ENCODE results near the gene KCNJ16.

The KCNJ16 gene

DNA sequence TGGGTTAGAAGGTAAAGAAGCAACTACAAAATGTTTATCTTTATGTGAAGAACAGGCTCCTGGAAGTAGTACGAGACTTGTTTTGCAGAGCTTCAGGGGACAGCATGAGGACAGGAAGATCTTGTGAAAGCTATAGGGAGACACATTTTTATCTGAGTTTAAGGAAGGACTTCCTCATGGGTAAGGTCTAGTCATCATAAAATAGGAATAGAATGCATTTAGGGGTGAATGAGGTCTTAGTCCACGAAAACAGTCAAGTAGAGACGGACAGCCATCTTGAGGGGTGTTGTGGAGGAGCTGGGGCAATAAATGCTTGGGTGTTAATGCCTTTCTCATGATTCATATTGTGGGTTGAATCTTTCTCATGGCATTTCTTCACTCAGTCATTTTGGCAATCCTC, 24.3 kb downstream of the KCNJ16 start:
- DNase-seq, result no peak

DNA sequence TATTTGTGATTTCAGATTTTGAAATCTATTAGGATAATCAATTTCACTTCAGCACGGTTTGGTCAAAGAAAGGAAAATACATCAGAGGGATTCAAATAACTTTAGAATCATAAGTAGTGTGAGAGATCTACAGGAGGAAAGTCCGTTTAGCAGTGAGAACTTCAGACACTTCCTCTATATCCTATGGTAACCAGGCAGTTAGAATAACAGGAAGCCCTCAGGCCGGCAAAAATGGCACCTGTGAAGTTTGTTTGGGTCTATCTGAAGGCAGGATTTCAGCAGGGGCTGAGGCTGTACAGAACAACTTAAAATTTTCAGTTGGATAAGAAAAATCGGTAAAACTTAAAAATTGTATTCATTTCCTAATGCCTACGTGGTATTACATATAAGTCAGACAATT, 24.9 kb downstream of the KCNJ16 start:
- DNase-seq, result no peak

- DNase-seq, result no peak
Observed at GRCh38 chr17:70100983-70101382, 26.0 kb downstream of the KCNJ16 start.

DNA sequence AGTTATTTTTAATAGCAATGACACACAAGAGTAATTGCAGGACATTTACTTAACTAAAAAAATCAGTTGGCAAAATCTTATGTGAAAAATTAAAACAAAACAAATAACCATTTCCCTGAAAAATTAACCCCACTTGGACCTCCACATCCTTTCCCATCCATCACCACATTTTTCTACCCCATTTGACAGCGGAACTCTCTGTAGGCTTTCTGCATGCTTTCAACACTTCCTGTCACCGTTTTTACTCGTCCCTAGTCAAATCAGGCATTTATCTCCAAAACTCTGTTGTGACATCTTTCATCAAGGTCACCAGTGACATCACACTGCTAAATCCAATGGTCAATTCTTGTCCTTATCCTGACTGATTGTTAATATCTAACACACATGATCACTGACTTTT, 27.5 kb downstream of the KCNJ16 start:
- no peak for DNase-seq

DNA sequence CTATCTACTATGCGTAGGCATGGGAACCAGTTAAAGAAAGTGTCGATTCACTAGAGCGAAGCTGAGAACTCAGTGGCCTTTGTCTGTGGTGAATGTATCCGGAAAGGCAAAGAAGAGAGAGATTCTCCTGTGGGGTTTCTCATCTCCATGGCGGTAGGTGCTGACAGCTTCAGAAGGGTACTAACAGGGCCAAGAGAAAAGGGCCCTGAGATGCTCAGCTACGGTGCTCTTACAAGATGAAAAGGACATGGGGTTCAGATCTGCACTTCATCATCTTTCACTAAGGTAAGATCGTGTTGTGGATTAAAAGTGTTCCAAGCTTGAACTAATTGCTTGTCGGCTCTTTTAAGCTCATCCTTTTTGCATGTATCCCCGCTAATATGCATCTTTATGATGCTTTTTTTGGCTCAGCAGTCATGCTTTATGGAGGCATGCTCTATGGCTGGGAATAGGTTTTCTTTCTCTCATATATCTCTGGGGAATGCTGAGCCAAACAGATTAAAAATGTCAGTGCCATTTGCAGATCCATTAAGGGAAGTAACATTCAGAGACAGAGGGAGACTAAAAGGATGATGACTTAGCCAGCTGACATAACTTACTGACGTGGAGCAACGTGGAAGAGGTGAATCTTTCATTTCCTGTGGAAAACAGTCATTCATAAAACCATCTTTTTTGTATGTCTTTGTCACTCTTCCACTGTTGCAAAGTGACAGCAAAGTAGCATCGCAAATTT, 29.9 kb downstream of the KCNJ16 start:
- no peak for DNase-seq

- DNase-seq, result no peak
Observed at GRCh38 chr17:70105641-70106040, 30.6 kb downstream of the KCNJ16 start.

DNA sequence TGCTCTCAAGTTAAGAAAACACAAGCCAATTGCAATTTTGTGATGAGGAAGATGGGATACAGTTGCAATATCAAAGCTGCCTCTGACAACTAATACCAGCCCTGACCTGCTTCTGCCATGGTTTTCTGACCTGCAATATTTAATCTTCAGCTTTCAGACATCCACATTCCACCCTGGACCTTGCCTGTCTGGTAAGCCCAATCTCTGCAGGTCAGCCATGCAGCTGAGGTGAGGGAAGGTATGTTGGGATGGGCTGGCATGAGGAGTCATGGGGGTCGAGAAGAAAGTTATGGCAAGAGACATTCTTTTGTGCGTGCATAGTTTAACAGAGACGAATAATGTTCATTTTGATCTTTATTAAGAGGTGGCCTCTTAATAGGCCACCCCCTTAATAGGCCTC, 31.5 kb downstream of the KCNJ16 start:
- DNase-seq, result no peak

DNA sequence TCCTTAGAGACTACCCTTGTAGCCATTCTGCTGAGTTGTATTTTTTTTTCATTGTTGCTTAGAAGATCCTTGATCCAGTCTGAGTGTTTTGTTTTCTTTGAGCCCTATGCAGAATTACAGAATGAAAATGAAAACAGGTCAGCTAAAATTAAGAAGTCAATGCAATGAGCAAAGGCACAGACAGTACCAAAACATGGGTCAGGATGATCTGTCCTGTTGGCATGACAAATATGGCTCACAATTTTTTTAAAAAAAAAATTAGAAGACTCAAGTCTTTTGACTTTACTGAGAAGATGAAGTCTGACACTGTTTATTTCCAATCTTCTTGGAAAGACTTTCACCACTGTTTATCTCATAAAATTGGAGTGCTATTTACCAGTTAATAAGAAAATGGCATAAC, 32.4 kb downstream of the KCNJ16 start:
- no peak for DNase-seq

- no peak for DNase-seq
Observed at GRCh38 chr17:70107904-70108565, 33.0 kb downstream of the KCNJ16 start.

GRCh38 chr17:70109497-70109896, 34.5 kb downstream of the KCNJ16 start:
- DNase-seq, result no peak

- no peak for DNase-seq
Observed at GRCh38 chr17:70110443-70110880, 35.4 kb downstream of the KCNJ16 start.

DNA sequence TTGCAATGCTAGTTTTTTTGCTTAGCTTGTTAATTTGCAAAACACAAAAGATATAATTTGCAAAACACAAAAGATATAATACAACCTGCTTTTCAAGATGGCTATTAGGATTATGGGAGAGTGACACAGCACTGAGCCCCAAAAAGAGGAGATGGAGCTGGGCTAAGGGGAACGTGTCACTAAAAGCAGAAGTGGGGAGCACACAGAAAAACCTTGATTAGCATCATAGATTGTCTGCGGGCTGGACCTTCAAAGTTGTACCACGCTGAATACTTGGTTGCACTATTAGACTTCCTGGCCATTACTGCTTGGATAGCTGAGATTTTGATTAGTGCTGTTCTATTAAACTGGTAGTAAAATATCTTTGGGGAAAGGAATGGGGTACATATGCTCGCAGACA, 36.2 kb downstream of the KCNJ16 start:
- DNase-seq, result no peak

DNA sequence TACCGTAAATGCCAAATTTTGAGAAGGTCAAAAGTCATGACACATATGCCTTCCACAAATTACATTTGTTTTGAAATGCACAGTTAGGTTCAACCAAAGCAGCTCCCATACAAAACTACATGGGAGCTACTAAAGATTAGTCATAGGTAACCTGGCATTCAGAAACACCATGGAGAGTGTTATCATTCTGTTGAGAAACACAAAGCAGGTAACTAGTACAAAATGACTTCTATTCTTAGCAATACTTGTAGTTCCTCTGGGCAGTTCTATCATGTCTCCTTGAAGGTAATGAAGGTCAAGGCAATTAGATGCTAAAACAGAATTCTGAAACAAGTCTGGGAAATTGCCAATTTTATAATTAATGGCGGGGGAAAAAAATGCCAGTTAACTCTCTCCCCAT, 39.4 kb downstream of the KCNJ16 start:
- no peak for DNase-seq

GRCh38 chr17:70115126-70115525, 40.1 kb downstream of the KCNJ16 start:
- DNase-seq, result no peak

DNA sequence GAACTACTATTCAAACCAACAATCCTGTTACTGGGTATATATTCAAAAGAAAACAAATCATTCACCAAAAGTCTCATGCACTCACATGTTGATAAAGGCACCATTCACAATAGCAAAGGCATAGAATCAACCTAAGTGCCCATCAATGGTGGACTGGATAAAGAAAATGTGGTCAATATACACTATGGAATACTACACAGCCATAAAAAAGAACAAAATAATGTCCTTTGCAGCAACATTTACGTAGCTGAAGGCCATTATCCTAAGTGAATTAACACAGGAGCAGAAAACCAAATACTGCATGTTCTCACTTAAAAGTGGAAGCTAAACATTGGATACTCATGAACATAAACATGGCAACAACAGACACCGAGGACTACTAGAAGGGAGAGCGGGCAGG, 41.9 kb downstream of the KCNJ16 start:
- DNase-seq, result no peak

- no peak for DNase-seq
Observed at GRCh38 chr17:70119545-70119944, 44.5 kb downstream of the KCNJ16 start.

GRCh38 chr17:70119983-70120382, 45.0 kb downstream of the KCNJ16 start:
- DNase-seq, result no peak

DNA sequence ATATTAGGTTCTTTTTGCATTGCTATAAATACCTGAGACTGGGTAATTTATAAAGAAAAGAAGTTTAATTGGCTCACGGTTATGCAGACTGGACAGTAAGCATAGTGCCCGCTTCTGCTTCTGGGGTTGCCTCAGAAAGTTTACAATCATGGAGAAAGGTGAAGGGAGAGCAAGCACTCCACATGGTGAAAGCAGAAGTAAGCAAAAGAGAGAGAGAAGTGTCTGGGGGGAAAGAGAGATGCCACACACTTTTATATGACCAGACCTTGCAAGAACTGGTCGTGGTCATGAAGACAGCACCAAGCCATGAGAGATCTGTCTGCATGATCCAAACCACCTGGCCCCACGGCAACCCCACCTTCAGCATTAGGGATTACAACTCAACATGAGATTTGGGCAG, 45.4 kb downstream of the KCNJ16 start:
- no peak for DNase-seq

GRCh38 chr17:70121126-70121525, 46.1 kb downstream of the KCNJ16 start:
- DNase-seq, result no peak

DNA sequence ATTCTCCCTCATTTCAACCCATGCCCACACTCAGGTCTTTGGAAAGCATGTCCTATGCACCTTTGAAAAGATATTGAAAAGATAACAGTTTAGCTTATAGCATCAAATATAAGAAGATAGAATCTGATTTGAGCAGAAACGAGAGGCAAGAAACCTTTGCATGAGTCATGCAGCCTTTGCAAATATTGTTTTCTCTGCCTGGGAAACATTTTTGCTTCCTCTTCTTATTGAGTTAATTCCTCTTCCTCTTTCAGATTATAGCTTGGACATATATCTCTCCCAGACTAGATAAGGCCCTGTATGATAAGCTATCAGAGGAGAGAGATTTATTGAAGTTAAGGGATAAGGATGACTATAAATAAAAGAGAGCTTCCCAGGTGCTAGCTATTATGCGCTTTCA, 48.2 kb downstream of the KCNJ16 start:
- DNase-seq, result no peak

DNA sequence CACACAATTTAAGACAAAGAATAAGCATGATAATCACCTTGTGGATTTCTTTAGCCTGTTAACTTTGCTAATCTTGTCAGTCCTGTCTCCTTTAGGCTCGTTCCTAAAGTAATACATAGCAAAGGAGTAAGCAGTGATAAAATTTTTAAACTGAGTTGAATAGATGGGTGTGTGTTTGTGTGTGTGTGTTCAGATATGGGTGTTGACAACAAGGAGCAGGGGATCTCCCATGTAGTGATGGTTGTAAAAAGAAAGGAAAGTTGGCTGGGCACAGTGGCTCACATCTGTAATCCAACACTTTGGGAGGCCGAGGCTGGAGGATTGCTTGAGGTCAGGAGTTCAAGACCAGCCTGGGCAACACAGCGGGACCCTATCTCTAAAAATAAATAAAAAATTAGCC, 49.7 kb downstream of the KCNJ16 start:
- no peak for DNase-seq

GRCh38 chr17:70127221-70127873, 52.3 kb downstream of the KCNJ16 start:
- DNase-seq, result no peak

DNA sequence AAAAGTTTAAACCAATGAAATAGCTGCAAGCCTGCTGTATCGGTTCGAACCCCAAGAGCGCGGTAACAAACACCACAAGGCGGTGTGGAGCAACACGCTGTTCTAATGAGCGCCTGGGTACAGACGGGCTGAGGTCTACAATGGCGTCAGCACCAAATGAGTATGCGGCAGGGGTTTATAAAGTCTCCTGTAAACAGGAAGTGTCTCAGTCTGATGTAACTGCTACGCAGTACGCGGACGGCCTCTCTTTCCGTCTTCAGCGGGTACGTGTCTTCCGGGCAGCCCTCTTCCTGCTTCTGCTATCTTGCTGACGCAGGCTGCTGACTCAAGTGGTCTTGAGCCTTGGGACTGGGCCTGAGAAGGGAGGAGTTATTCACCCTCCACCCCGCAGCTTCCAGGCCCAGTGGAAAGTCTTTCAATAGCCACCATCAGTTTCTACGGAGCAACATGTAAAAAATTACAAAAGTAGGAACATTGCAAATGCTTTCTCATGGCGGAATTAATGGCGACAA, 53.8 kb downstream of the KCNJ16 start:
- DNase-seq, result no peak

DNA sequence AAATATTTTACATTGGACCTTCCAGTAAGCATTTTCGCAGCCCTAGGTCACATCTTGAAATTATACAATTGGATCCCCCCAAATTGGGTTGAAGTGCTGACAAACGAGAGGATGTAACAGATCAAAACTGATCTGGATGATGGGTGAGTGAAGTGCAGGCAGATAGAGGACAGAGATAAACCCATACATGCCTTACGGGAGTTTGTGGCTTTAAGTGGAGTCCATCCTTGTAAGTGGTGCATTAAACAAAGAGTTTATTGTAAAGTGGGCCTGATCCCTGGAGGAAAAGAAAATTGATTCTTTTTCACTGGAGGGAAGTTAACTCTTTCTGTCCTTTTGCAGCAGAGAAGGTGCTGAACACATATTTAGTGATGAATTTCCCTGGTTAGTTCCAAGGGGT, 55.3 kb downstream of the KCNJ16 start:
- no peak for DNase-seq

All from central memory CD4-positive, alpha-beta T cell (primary cell).